K562 (cell line): Measurements from ENCODE around the gene TALDO1. TPM values are rescaled to one million over a fixed set of nuclear protein-coding genes. Genes with fewer than 3 reads are reported as not detected.
A peak's percentile ranks its signal among the peaks of the same experiment; 100 is the strongest.

Experiments
- CEBPZ ChIP-seq: fragments of 150-350 bp; IDR thresholded peaks from 2 replicates; pipeline ENCODE4 v1.6.1; 2014; ENCODE audit warnings: low read depth, mild to moderate bottlenecking, low read length, borderline replicate concordance
- CREB3L1 ChIP-seq: fragments of 450-650 bp; IDR thresholded peaks from 2 replicates; pipeline ENCODE4 v1.6.1; 2014; ENCODE audit warnings: low read depth, mild to moderate bottlenecking, moderate library complexity, borderline replicate concordance
- ETV5 ChIP-seq: sonication (generic); formaldehyde crosslinking; IDR thresholded peaks from 2 replicates; pipeline ENCODE4 v1.4.0; 2020; ENCODE audit warnings: low read depth, mild to moderate bottlenecking, missing genetic modification reagents
- FOXM1 ChIP-seq, 2 experiments: fragments of 450-650 bp in 1 of 2; sonication (generic) in 1 of 2; formaldehyde crosslinking in 1 of 2; IDR thresholded peaks; 2 replicates each; pipeline versions ENCODE4 v1.6.1 to v1.9.0; 2017 to 2022; ENCODE audit warnings: low read depth in 2 of 2, mild to moderate bottlenecking in 2 of 2, missing genetic modification reagents in 1 of 2, moderate library complexity in 1 of 2
- GABPA ChIP-seq: fragments of 200-800 bp; sonication (Bioruptor generic); conservative IDR thresholded peaks from 2 replicates; pipeline ENCODE4 v1.6.1; 2016; ENCODE audit warnings: low read depth, missing genetic modification characterization, missing compliant biosample characterization
- HEY1 ChIP-seq: fragments of 250-450 bp; sonication (Bioruptor Pico); IDR thresholded peaks from 2 replicates; pipeline ENCODE4 v1.5.0; 2020; ENCODE audit warnings: mild to moderate bottlenecking, moderate library complexity, borderline replicate concordance
- HINFP ChIP-seq: fragments of 450-650 bp; conservative IDR thresholded peaks from 2 replicates; pipeline ENCODE4 v1.6.1; 2016; ENCODE audit warnings: missing genetic modification characterization, low read depth, mild to moderate bottlenecking, control low read depth, missing compliant biosample characterization
- MNT ChIP-seq, 2 experiments: fragments of 450-650 bp; conservative IDR thresholded peaks; 2 replicates each; pipeline ENCODE4 v1.6.1; 2017; ENCODE audit warnings: mild to moderate bottlenecking in 2 of 2, moderate library complexity in 2 of 2
- NCOR1 ChIP-seq: fragments of 450-650 bp; IDR thresholded peaks from 2 replicates; pipeline ENCODE4 v1.6.1; 2016; ENCODE audit warnings: mild to moderate bottlenecking, moderate library complexity
- SUPT5H ChIP-seq: fragments of 450-650 bp; IDR thresholded peaks from 2 replicates; pipeline ENCODE4 v1.6.1; 2016
- polyA plus RNA-seq, 8 experiments: library from polyadenylated mRNA; depleted of rRNA in 4 of 8; stranded (reverse) in 5 of 8; unstranded in 3 of 8; fragments of >200 nt; fragmentation: Nextera tagmentation in 2 of 8; fragmentation: Illumina TruSeq in 1 of 8; extraction: Ambion mirVana in 2 of 8; extraction: Trizol in 1 of 8; gene quantifications; 2 replicates each; pipeline versions ENCODE4 v1.2.1 to v1.2.3, GENCODE V29; 2011 to 2014; ENCODE audit warnings: inconsistent platforms in 1 of 8, missing spikeins in 1 of 8
- total RNA-seq, 7 experiments: library from RNA; depleted of rRNA in 6 of 7; stranded (reverse); fragments of >200 nt in 6 of 7; fragmentation: Illumina TruSeq in 2 of 7; extraction: Trizol in 2 of 7; gene quantifications; 2 replicates each; pipeline versions ENCODE4 v1.2.1 to v1.2.3, GENCODE V29; 2011 to 2021; ENCODE audit warnings: low replicate concordance in 1 of 7
- TF ChIP-seq, protein P1 (sequence below): sonication (generic); formaldehyde crosslinking; IDR thresholded peaks from 2 replicates; pipeline ENCODE4 v1.8.0; 2023; ENCODE audit warnings: mild to moderate bottlenecking, missing genetic modification reagents
- TF ChIP-seq, protein P2 (sequence below): fragments of 250-450 bp; sonication (Bioruptor Pico); IDR thresholded peaks from 2 replicates; pipeline ENCODE4 v1.5.1; 2021; ENCODE audit warnings: mild to moderate bottlenecking

Gene TALDO1
- total and polyA plus RNA-seq, 9 of the 15 experiments (the other 6 are each of a cell fraction or from before 2014, with no cell fraction given): 260 to 541 (median 441) TPM

DNA sequence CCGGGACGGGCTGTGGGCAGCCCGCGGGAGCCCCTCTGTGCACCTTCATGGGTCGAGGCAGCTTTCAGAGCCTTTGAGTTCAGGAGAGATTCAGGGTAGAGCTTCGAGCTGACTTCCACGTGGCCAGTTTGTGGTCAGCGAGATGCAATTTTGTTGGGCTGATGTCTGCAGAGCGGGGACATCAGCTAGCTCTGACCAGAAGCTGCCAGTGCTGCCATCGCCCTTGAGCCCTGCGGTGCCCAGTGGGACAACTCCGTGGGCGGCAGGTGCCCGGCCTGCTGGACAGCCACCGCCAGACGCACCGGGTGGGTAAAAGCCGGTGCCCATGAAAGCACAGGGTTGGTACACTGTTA lies 719 bp downstream of the TALDO1 start (continued):
- TF ChIP-seq, protein P1, sequence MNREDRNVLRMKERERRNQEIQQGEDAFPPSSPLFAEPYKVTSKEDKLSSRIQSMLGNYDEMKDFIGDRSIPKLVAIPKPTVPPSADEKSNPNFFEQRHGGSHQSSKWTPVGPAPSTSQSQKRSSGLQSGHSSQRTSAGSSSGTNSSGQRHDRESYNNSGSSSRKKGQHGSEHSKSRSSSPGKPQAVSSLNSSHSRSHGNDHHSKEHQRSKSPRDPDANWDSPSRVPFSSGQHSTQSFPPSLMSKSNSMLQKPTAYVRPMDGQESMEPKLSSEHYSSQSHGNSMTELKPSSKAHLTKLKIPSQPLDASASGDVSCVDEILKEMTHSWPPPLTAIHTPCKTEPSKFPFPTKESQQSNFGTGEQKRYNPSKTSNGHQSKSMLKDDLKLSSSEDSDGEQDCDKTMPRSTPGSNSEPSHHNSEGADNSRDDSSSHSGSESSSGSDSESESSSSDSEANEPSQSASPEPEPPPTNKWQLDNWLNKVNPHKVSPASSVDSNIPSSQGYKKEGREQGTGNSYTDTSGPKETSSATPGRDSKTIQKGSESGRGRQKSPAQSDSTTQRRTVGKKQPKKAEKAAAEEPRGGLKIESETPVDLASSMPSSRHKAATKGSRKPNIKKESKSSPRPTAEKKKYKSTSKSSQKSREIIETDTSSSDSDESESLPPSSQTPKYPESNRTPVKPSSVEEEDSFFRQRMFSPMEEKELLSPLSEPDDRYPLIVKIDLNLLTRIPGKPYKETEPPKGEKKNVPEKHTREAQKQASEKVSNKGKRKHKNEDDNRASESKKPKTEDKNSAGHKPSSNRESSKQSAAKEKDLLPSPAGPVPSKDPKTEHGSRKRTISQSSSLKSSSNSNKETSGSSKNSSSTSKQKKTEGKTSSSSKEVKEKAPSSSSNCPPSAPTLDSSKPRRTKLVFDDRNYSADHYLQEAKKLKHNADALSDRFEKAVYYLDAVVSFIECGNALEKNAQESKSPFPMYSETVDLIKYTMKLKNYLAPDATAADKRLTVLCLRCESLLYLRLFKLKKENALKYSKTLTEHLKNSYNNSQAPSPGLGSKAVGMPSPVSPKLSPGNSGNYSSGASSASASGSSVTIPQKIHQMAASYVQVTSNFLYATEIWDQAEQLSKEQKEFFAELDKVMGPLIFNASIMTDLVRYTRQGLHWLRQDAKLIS (CRISPR knock-in tag): peak; percentile 40
- peak; percentile 65; the same call in 1 of the 2 replicates for TF ChIP-seq CREB3L1
- TF ChIP-seq CEBPZ: no peak
- TF ChIP-seq NCOR1: no peak
- TF ChIP-seq HEY1: no peak
- no peak for TF ChIP-seq SUPT5H
- TF ChIP-seq ETV5 (CRISPR knock-in tag): peak; percentile 26; the same call in 1 of the 2 replicates
- no peak for TF ChIP-seq FOXM1 (IDR thresholded peaks at IDR 0.05; ENCODE audit: low read depth)
- 0 out of 2 replicates have a peak, but pooled peaks have one; percentile 10 for TF ChIP-seq FOXM1 (CRISPR knock-in tag; IDR thresholded peaks at IDR 0.05; ENCODE audit: low read depth)
- TF ChIP-seq MNT (conservative IDR thresholded peaks at IDR 0.05): peak; percentile 56 to 68
- no peak; the same call in 1 of the 2 replicates for TF ChIP-seq GABPA
- TF ChIP-seq, protein P2, sequence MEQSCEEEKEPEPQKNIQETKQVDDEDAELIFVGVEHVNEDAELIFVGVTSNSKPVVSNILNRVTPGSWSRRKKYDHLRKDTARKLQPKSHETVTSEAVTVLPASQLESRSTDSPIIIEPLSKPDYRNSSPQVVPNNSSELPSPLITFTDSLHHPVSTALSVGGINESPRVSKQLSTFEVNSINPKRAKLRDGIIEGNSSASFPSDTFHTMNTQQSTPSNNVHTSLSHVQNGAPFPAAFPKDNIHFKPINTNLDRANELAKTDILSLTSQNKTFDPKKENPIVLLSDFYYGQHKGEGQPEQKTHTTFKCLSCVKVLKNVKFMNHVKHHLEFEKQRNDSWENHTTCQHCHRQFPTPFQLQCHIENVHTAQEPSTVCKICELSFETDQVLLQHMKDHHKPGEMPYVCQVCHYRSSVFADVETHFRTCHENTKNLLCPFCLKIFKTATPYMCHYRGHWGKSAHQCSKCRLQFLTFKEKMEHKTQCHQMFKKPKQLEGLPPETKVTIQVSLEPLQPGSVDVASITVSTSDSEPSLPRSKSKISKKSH (CRISPR knock-in tag): no peak
- no peak for TF ChIP-seq HINFP (tag)
